ENCODE measurements around the gene FAM234A. TPM values are rescaled to one million over a fixed set of nuclear protein-coding genes. Genes with fewer than 3 reads are reported as not detected.

The FAM234A gene
- total RNA-seq, 1 donor from 2014 or later = 171 TPM

DNA sequence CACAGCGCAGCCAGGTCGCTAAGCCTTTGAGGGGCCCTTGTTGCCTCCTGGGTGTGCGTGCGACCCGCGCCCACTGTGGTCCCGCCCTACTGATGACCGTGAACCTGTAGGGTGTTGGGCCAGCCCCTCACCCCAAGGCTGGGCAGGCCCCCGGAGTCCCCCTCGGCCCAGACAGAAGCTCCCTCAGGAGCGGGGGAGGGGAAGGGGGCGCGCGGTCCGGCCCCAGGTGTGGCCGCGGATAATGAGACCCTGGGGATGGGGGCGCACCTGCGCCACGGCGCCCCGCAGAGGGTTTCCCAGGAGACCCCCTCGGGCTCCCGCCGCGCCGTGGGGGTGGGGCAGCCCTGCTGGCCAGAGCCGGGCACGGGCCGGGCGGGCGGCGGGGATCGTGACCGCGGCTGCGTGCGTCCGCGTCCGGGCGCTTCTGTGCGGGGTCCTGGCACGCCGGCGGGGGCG, 45.4 kb downstream of the FAM234A start:
- H3K4me1 Mint-ChIP-seq (ENCODE audit: unreplicated experiment) = no peaks in the 10 kb centered on the region

DNA sequence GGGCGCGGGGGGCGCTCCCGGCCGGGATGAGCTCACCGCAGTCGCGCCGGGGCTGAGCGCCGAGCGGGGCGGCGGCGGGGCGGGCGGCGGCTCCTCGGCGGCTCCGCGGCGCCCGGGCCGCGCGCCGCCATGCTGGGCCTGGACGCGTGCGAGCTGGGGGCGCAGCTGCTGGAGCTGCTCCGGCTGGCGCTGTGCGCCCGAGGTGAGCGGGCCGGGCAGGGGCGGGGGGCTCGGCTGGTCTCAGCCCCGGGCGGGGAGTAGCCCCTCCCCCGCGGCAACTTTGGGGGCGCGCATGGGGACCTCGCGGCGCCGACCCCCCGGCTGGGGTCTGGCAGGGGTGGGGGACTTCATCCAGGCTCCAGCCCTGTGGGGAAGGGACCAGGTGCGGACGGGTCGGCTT, 45.9 kb downstream of the FAM234A start, which contains the start of gene ARHGDIG:
TSS of gene ARHGDIG (plus strand) at position 40 of the 400 bp plus-strand sequence. CDS start at position 130, 90 bp downstream.
- Mint-ChIP-seq H3K4me1 (ENCODE audit: unreplicated experiment) (no peaks in the 10 kb centered on the region), H3K4me3 (ENCODE audit: unreplicated experiment) (peak within 1 kb of the TSS; percentile 38), H3K27ac (ENCODE audit: unreplicated experiment) (no peak within 1 kb of the TSS), H3K9me3 (ENCODE audit: unreplicated experiment) (no peaks in the 10 kb centered on the region), H3K36me3 (ENCODE audit: unreplicated experiment) (no peaks in the 10 kb centered on the region), H3K27me3 (ENCODE audit: unreplicated experiment) (no peaks in the 10 kb centered on the region)
- no peak for DNase-seq (ENCODE audit: extremely low spot score, unreplicated experiment)
- TF ChIP-seq, protein P1, sequence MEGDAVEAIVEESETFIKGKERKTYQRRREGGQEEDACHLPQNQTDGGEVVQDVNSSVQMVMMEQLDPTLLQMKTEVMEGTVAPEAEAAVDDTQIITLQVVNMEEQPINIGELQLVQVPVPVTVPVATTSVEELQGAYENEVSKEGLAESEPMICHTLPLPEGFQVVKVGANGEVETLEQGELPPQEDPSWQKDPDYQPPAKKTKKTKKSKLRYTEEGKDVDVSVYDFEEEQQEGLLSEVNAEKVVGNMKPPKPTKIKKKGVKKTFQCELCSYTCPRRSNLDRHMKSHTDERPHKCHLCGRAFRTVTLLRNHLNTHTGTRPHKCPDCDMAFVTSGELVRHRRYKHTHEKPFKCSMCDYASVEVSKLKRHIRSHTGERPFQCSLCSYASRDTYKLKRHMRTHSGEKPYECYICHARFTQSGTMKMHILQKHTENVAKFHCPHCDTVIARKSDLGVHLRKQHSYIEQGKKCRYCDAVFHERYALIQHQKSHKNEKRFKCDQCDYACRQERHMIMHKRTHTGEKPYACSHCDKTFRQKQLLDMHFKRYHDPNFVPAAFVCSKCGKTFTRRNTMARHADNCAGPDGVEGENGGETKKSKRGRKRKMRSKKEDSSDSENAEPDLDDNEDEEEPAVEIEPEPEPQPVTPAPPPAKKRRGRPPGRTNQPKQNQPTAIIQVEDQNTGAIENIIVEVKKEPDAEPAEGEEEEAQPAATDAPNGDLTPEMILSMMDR (IDR thresholded peaks at IDR 0.05) = no peak

More for the DNA sequence above, 45.4 kb downstream of the FAM234A start:
- Mint-ChIP-seq H3K27ac (ENCODE audit: unreplicated experiment) (no peak overlapping the region), H3K27me3 (ENCODE audit: unreplicated experiment) (no peaks in the 10 kb centered on the region), H3K36me3 (ENCODE audit: unreplicated experiment) (no peaks in the 10 kb centered on the region), H3K9me3 (ENCODE audit: unreplicated experiment) (no peaks in the 10 kb centered on the region), H3K4me3 (ENCODE audit: unreplicated experiment) (peak overlapping the region; percentile 29)
- TF ChIP-seq, protein P1 (IDR thresholded peaks at IDR 0.05) = no peak
- DNase-seq (ENCODE audit: extremely low spot score, unreplicated experiment) = no peak

DNA sequence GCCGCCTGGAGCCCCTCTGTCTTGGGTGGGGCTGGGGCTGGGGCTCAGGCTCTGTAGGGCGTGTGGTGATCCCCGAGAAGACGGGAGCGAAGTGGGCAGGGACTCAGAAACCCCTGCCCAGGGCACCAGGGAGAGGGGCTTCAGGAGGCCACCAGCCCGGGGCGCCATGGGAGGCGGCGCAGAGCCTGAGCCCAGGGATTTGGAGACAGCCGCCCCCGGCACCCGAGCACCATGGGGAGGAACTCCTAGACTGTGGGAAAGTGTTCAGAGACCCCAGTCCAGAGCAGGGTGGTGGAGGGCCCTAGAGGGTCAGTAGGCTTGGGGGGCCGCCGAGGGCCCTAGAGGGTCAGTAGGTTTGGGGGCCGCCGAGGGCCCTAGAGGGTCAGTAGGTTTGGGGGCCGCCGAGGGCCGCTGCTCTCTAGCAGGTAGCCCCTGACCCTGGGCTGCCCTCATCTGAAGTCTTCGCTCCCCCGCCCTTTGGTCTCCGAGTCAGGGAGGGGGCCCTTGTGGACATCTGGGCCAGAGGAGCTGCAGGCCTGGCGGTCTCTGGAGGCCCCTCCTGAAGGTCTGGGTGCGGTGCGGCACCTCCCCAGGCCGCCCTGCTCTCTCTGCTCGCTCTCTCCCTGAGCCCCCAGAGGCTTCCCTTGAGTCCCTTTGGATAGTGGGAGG, 46.5 kb downstream of the FAM234A start:
- DNase-seq (ENCODE audit: extremely low spot score, unreplicated experiment) = no peak
- TF ChIP-seq, protein P1 (IDR thresholded peaks at IDR 0.05) = no peak

DNA sequence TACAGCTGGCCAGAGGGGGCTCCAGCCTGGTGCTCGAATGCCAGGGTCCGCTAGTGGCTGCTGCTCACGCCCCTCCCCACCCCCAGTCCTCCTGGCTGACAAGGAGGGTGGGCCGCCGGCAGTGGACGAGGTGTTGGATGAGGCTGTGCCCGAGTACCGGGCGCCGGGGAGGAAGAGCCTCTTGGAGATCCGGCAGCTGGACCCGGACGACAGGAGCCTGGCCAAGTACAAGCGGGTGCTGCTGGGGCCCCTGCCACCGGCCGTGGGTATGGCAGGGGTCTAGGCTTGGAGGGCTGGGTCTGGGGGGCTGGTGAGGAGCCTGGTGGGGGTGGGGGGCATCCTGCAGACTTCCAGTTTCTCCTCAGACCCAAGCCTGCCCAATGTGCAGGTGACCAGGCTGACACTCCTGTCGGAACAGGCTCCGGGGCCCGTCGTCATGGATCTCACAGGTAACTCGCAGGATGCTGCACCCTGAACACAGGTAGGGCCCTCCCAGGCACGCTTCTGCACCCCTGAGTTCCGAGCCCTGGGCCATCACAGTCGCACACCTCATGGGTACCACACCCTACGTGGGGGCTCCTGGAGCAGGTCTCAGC, 47.1 kb downstream of the FAM234A start:
- TF ChIP-seq, protein P1 (IDR thresholded peaks at IDR 0.05) = no peak
- no peak overlapping the region for H3K27ac Mint-ChIP-seq (ENCODE audit: unreplicated experiment)
- H3K27me3 Mint-ChIP-seq (ENCODE audit: unreplicated experiment) = no peaks in the 10 kb centered on the region
- H3K9me3 Mint-ChIP-seq (ENCODE audit: unreplicated experiment) = no peaks in the 10 kb centered on the region
- no peak overlapping the region for H3K4me3 Mint-ChIP-seq (ENCODE audit: unreplicated experiment)
- H3K36me3 Mint-ChIP-seq (ENCODE audit: unreplicated experiment) = peaks cover 3% of the 10 kb centered on the region
- no peaks in the 10 kb centered on the region for H3K4me1 Mint-ChIP-seq (ENCODE audit: unreplicated experiment)
- DNase-seq (ENCODE audit: extremely low spot score, unreplicated experiment) = no peak

More for the DNA sequence above, 46.5 kb downstream of the FAM234A start:
- Mint-ChIP-seq H3K27me3 (ENCODE audit: unreplicated experiment) (no peaks in the 10 kb centered on the region), H3K27ac (ENCODE audit: unreplicated experiment) (no peak overlapping the region), H3K9me3 (ENCODE audit: unreplicated experiment) (no peaks in the 10 kb centered on the region), H3K4me1 (ENCODE audit: unreplicated experiment) (no peaks in the 10 kb centered on the region), H3K36me3 (ENCODE audit: unreplicated experiment) (no peaks in the 10 kb centered on the region), H3K4me3 (ENCODE audit: unreplicated experiment) (peak overlapping the region; percentile 38)

DNA sequence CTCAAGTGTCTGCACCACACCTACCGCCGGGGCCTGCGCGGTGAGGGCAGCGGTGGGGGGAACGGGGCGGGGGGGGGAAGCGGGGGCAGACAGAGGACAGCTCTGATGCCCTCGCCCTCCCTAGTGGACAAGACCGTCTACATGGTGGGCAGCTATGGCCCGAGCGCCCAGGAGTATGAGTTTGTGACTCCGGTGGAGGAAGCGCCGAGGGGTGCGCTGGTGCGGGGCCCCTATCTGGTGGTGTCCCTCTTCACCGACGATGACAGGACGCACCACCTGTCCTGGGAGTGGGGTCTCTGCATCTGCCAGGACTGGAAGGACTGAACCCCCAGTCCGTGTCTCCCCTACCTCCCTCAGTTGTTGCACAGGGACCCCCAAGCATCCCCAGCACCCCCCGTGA, 47.9 kb downstream of the FAM234A start:
- no peaks in the 10 kb centered on the region for H3K4me1 Mint-ChIP-seq (ENCODE audit: unreplicated experiment)
- H3K36me3 Mint-ChIP-seq (ENCODE audit: unreplicated experiment) = peaks cover 7% of the 10 kb centered on the region
- no peaks in the 10 kb centered on the region for H3K27me3 Mint-ChIP-seq (ENCODE audit: unreplicated experiment)
- H3K9me3 Mint-ChIP-seq (ENCODE audit: unreplicated experiment) = no peaks in the 10 kb centered on the region
- TF ChIP-seq, protein P1 (IDR thresholded peaks at IDR 0.05) = no peak
- H3K27ac Mint-ChIP-seq (ENCODE audit: unreplicated experiment) = no peak overlapping the region
- no peak overlapping the region for H3K4me3 Mint-ChIP-seq (ENCODE audit: unreplicated experiment)
- DNase-seq (ENCODE audit: extremely low spot score, unreplicated experiment) = no peak
